Cardiac fibroblast (primary cell): ENCODE measurements around the gene TPM4.

Experiments used
- DNase-seq, 2 donors: peaks; one replicate each; pipeline versions ENCODE4 v3.0.0 to v3.0.0-alpha.2; 2010; ENCODE audit warnings: low read depth in 2 of 2
- H3K4me3 ChIP-seq, 2 donors: replicated peaks in 1 of 2; 1 replicate in 1 of 2; 2 replicates in 1 of 2; pipeline ENCODE4 v1.5.1; 2011; ENCODE audit warnings: low read depth in 2 of 2, low read length in 2 of 2, mild to moderate bottlenecking in 2 of 2, moderate library complexity in 1 of 2
- TF ChIP-seq, protein P1 (sequence below): IDR thresholded peaks from one replicate; pipeline ENCODE4 v1.5.1; 2011; ENCODE audit warnings: low read depth, mild to moderate bottlenecking, low read length, inconsistent platforms

Gene TPM4

GRCh38 chr19:16048583-16048982, 27.7 kb upstream of the TPM4 start:
- TF ChIP-seq, protein P1, sequence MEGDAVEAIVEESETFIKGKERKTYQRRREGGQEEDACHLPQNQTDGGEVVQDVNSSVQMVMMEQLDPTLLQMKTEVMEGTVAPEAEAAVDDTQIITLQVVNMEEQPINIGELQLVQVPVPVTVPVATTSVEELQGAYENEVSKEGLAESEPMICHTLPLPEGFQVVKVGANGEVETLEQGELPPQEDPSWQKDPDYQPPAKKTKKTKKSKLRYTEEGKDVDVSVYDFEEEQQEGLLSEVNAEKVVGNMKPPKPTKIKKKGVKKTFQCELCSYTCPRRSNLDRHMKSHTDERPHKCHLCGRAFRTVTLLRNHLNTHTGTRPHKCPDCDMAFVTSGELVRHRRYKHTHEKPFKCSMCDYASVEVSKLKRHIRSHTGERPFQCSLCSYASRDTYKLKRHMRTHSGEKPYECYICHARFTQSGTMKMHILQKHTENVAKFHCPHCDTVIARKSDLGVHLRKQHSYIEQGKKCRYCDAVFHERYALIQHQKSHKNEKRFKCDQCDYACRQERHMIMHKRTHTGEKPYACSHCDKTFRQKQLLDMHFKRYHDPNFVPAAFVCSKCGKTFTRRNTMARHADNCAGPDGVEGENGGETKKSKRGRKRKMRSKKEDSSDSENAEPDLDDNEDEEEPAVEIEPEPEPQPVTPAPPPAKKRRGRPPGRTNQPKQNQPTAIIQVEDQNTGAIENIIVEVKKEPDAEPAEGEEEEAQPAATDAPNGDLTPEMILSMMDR: no peak
- no peak for DNase-seq

GRCh38 chr19:16051254-16052025, 24.9 kb upstream of the TPM4 start:
- TF ChIP-seq, protein P1: no peak
- DNase-seq: peak; percentile 42 to 56

More at GRCh38 chr19:16048583-16048982, 27.7 kb upstream of the TPM4 start:
- no peak overlapping the region for H3K4me3 ChIP-seq

DNA sequence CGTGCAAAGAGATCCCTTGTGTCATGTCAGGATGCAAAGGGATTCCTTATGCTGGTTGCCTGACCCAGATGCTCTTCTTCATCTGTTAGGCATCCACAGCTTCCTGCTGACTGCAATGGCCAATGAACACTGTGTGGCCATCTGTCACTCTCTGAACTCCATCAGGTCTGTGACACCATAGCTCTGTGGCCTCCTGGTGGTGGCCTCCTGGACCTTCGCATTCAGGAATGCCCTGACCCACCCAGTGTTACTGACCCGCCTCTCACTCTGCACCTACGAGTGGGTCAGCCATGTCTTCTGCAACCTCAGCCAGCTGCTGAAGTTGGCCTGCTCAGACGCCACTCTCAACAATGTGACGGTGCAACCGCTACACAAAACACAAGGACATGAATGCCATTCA, 23.9 kb upstream of the TPM4 start:
- TF ChIP-seq, protein P1: no peak
- no peak overlapping the region for H3K4me3 ChIP-seq
- DNase-seq: no peak

More at GRCh38 chr19:16051254-16052025, 24.9 kb upstream of the TPM4 start:
- H3K4me3 ChIP-seq: no peak overlapping the region

DNA sequence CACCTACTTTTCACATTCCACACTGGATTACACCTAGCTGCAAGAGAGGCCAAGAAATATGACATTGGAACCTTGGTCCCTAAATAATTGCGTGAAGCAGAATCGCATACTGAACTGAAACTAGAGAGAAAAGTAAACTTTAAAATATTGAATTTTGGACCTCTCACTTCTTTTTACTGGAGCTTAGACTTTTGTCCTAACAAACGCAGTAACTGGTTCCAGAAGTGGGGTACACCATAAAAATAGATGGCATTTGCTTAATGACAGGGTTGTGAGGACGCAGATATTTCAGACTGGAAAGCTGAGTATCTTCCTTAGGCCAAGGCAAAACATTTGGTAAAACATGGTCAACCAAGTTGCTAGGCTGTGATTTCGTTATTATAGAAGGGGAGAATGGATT, 19.2 kb upstream of the TPM4 start:
- TF ChIP-seq, protein P1: no peak

DNA sequence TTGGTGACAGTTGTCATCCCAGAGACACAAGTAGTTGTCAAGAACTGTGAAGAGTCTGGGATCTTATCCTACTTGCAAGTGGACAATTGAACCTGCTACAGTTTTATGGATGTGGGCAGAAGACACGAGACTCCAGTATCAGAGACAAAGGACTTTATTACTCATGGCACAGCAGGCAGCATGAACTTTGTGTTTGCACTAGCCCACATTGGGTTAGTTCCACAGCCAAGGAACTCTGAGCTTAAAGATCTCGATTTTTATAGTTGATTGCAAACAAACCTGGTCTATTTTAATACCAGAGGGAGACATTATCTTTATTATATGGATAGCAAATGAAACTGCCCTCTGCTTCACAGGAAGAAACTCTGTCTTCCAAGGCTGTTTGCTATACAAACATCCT, 16.0 kb upstream of the TPM4 start:
- no peak overlapping the region for H3K4me3 ChIP-seq
- TF ChIP-seq, protein P1: no peak
- no peak for DNase-seq

More for the DNA sequence above, 19.2 kb upstream of the TPM4 start:
- no peak overlapping the region for H3K4me3 ChIP-seq
- no peak for DNase-seq

DNA sequence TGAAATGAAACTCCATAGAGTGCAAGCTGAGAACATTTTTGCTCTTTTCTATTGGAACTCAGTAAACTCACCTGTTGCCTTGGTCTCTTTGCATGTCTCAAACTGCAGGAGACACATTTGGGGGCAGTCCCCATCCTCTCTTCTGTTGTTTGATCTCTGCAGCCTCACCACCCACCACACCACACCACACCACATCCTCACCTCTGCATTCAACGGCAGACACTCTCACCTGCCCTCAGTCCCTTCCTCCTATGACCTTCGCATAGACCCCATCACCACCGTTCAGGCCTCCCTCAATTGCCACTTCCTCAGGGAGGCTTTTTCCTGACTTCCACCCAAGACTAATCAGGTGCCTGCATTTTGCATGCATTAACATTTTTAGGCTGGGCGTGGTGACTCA, 14.4 kb upstream of the TPM4 start:
- no peak for DNase-seq
- TF ChIP-seq, protein P1: no peak
- no peak overlapping the region for H3K4me3 ChIP-seq
